SH-SY5Y (cell line): Measurements from ENCODE around the gene TRIP4.

Source experiments
- GATA2 ChIP-seq: IDR thresholded peaks from 2 replicates; pipeline ENCODE4 v1.6.1; 2011; ENCODE audit warnings: mild to moderate bottlenecking, low read depth, low read length
- GATA3 ChIP-seq: IDR thresholded peaks from 2 replicates; pipeline ENCODE4 v1.6.1; 2011; ENCODE audit warnings: low read depth, mild to moderate bottlenecking, low read length, moderate library complexity

GRCh38 chr15:64381000-64381751 lies 6.5 kb upstream of the TRIP4 start, which contains the start of gene PCLAF:
- TF ChIP-seq GATA2, result no peak
- TF ChIP-seq GATA3, result no peak
